Tibial nerve (tissue), 4 donors: Measurements from ENCODE around the gene DGKQ. TPM values are rescaled to one million over a fixed set of nuclear protein-coding genes. Genes with fewer than 3 reads are reported as not detected.

Experiments
- DNase-seq, 2 donors: peaks; one replicate each; pipeline ENCODE4 v3.0.0-alpha.2; 2019; ENCODE audit warnings: low spot score in 2 of 2
- H3K27ac ChIP-seq, 4 donors: fragments of 200-600 bp; sonication (generic) in 3 of 4; one replicate each; pipeline ENCODE4 v1.5.1; 2017 to 2019; ENCODE audit warnings: mild to moderate bottlenecking in 1 of 4
- H3K27me3 ChIP-seq, 2 donors: fragments of 200-600 bp; sonication (generic) in 1 of 2; one replicate each; pipeline versions ENCODE4 v1.5.1 to v1.6.0; 2017 to 2019
- H3K36me3 ChIP-seq, 3 donors: fragments of 200-600 bp; sonication (generic); one replicate each; pipeline ENCODE4 v1.5.1; 2018 to 2019
- H3K4me1 ChIP-seq, 4 donors: fragments of 200-600 bp; sonication (generic) in 3 of 4; one replicate each; pipeline ENCODE4 v1.5.1; 2017 to 2019
- H3K4me3 ChIP-seq, 4 donors: fragments of 200-600 bp; sonication (generic) in 3 of 4; one replicate each; pipeline ENCODE4 v1.5.1; 2017 to 2019; ENCODE audit warnings: mild to moderate bottlenecking in 1 of 4, moderate library complexity in 1 of 4
- H3K9me3 ChIP-seq, 4 donors: fragments of 200-600 bp; sonication (generic) in 3 of 4; one replicate each; pipeline ENCODE4 v1.5.1; 2017 to 2019
- EP300 ChIP-seq, 2 donors: sonication (generic); formaldehyde crosslinking; IDR thresholded peaks; one replicate each; pipeline ENCODE4 v1.6.1; 2017; ENCODE audit warnings: antibody characterized with exemption in 2 of 2, mild to moderate bottlenecking in 1 of 2
- POLR2A ChIP-seq, 2 donors: fragments of 450-650 bp; IDR thresholded peaks; one replicate each; pipeline ENCODE4 v1.6.1; 2017; ENCODE audit warnings: antibody characterized with exemption in 2 of 2, mild to moderate bottlenecking in 2 of 2, moderate library complexity in 2 of 2
- WGBS, 2 donors: methylation state at CpG; one replicate each; pipeline ENCODE4 v1.1.5; 2018; 5-methylcytosine and 5-hydroxymethylcytosine counted together
- total RNA-seq, 4 donors: library from RNA; depleted of rRNA; stranded (reverse); fragments of >200 nt; gene quantifications; one replicate each; pipeline ENCODE4 v1.1.0, GENCODE V29; 2016
- TF ChIP-seq, protein P1 (sequence below), 5 experiments: fragments of 200-600 bp in 3 of 5; fragments of 450-650 bp in 2 of 5; sonication (generic) in 3 of 5; IDR thresholded peaks; one replicate each; pipeline ENCODE4 v1.5.1; 2016 to 2019; ENCODE audit warnings: antibody characterized with exemption in 5 of 5, mild to moderate bottlenecking in 3 of 5, moderate library complexity in 2 of 5

Gene DGKQ
- total RNA-seq, 4 donors from 2014 or later: 9.0 to 23.4 (median 13.6) TPM

DNA sequence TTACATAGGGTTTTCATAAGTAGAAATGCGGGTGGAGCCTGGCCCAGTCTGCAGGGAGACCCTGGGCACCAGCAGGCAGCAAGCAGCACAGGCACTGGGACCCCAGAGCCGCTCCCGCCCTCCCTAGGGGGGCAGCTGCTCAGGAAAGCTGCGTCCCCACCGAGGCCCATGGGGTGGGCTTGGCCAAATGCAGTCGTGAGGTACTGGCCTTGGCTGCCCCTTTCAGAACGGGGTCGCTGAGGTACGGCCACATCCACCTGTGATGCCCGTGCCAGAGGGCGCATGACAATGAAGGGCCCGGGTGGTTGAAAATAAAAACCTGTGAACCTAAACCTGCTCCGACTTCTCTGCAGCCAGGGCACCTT, 24.5 kb downstream of the DGKQ start:
- H3K27me3 ChIP-seq: no peaks in the 10 kb centered on the region
- WGBS, 2 donors: 88% methylated on average over 12 to 13 of the region's 13 CpGs
- no peaks in the 10 kb centered on the region for H3K9me3 ChIP-seq
- TF ChIP-seq EP300 (IDR thresholded peaks at IDR 0.05) (no peak), POLR2A (IDR thresholded peaks at IDR 0.05) (no peak)
- TF ChIP-seq, protein P1, sequence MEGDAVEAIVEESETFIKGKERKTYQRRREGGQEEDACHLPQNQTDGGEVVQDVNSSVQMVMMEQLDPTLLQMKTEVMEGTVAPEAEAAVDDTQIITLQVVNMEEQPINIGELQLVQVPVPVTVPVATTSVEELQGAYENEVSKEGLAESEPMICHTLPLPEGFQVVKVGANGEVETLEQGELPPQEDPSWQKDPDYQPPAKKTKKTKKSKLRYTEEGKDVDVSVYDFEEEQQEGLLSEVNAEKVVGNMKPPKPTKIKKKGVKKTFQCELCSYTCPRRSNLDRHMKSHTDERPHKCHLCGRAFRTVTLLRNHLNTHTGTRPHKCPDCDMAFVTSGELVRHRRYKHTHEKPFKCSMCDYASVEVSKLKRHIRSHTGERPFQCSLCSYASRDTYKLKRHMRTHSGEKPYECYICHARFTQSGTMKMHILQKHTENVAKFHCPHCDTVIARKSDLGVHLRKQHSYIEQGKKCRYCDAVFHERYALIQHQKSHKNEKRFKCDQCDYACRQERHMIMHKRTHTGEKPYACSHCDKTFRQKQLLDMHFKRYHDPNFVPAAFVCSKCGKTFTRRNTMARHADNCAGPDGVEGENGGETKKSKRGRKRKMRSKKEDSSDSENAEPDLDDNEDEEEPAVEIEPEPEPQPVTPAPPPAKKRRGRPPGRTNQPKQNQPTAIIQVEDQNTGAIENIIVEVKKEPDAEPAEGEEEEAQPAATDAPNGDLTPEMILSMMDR (IDR thresholded peaks at IDR 0.05): no peak
- H3K4me3 ChIP-seq: no peak overlapping the region
- H3K27ac ChIP-seq: no peak overlapping the region
- peaks cover 0 to 56% (median 0%) of the 10 kb centered on the region in 3 donors for H3K36me3 ChIP-seq
- H3K4me1 ChIP-seq: peaks cover 0 to 15% (median 0%) of the 10 kb centered on the region in 4 donors
- no peak for DNase-seq

DNA sequence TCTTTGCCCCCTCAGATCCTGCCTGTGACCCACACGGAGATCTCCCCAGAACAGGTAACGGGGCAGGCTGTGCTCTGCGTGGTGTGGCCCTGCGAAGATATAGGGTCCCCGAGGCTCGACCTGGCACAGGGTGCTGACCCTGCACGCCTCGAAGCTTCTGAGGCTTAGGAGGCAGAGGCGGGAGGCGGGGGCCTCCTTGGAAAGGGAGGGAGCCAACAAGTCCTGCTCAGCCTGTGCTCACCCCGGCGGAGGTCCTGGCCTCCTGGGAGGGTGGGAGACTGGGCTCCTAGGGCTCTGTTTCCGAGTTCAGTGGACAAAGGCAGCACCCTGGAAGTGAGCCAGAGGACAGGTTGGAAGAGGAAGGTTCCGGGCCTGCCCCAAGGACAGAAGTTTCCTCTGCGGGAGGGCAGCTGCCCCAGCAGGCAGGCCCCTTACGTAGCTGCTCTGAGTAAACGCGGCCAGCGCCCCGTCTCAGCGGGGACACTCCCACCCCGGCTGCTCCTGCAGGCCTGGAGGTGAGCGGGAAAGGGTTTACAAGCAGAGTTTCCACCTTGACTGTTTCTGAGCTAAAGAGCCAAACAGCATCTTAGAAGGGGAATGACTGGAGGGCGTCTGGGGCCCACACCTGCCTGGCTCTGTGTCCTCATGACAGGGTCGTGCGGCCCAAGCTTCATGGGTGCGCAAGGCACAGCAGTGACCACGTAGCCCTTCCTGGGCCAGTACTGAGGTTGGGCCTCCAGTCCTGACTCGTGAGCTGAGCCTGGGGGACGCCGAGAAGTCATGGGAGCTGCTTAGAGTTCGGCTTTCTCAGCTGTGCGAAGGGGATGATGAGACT, 25.1 kb downstream of the DGKQ start:
- TF ChIP-seq, protein P1 (IDR thresholded peaks at IDR 0.05): no peak
- TF ChIP-seq EP300 (IDR thresholded peaks at IDR 0.05) (no peak), POLR2A (IDR thresholded peaks at IDR 0.05) (no peak)
- peaks cover 0 to 56% (median 0%) of the 10 kb centered on the region in 3 donors for H3K36me3 ChIP-seq
- H3K9me3 ChIP-seq: no peaks in the 10 kb centered on the region
- WGBS, 2 donors: 83% methylated on average over 23 to 31 of the region's 33 CpGs
- no peaks in the 10 kb centered on the region for H3K27me3 ChIP-seq
- H3K27ac ChIP-seq: no peak overlapping the region
- DNase-seq: no peak
- H3K4me3 ChIP-seq: no peak overlapping the region
- peaks cover 0 to 15% (median 0%) of the 10 kb centered on the region in 4 donors for H3K4me1 ChIP-seq

DNA sequence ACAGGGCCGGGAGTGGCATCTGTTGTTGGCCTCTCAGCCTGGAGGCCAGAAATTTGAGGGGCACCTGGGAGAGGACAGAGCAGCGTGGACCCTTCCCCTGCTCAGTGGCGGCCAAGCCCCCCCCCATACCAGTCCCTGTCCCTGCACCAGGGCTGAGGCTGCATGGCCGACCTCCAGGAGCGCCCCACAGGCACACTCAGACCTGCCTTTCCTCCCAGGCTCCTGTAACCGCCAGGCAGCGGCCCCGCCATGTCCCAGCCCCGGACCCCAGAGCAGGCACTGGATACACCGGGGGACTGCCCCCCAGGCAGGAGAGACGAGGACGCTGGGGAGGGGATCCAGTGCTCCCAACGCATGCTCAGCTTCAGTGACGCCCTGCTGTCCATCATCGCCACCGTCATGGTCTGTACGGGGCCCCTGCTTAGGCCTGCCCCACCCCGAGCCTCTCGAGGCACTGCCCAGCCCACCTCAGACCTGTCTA, 25.8 kb downstream of the DGKQ start:
- no peaks in the 10 kb centered on the region for H3K27me3 ChIP-seq
- H3K27ac ChIP-seq: no peak overlapping the region

DNA sequence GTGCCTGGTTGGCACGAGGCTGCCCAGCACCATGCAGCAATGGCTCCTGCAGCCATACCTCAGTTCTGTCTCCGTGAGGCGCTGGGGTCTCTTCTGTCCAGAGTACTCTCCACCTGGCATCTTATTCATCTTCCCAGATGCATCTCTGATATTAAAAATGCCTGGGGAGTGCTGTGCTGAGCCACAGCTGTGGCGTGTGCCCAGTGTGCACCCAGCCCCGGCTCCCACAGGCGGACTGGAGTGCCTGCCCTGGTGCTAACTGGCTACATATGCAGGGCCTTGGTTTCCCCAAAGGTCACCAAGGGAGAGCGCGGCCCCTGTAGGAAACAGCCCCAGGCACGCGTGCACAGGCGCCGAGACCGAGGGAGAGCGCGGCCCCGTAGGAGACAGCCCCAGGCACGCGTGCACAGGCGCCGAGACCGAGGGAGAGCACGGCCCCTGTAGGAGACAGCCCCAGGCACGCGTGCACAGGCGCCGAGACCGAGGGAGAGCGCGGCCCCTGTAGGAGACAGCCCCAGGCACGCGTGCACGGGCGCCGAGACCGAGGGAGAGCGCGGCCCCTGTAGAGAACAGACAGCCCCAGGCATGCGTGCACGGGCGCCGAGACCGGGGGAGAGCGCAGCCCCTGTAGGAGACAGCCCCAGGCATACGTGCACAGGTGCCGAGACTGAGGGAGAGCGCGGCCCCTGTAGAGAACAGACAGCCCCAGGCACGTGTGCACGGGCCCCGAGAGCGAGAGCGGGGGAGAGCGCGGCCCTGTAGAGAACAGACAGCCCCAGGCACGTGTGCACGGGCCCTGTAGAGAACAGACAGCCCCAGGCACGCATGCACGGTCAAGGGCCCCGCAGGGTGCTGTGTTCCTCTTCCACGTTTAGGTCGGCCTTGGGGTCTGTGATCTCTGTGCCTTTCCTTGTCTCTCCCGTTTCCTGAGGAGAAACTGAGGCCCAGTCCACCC, 26.6 kb downstream of the DGKQ start:
- H3K27me3 ChIP-seq: no peaks in the 10 kb centered on the region
- no peak overlapping the region for H3K27ac ChIP-seq
- no peak for DNase-seq
- no peaks in the 10 kb centered on the region for H3K9me3 ChIP-seq
- H3K36me3 ChIP-seq: peaks cover 0 to 44% (median 0%) of the 10 kb centered on the region in 3 donors
- TF ChIP-seq EP300 (IDR thresholded peaks at IDR 0.05): no peak
- no peak for TF ChIP-seq POLR2A (IDR thresholded peaks at IDR 0.05)
- TF ChIP-seq, protein P1 (IDR thresholded peaks at IDR 0.05): no peak
- H3K4me1 ChIP-seq: peaks cover 0 to 15% (median 0%) of the 10 kb centered on the region in 4 donors
- no peak overlapping the region for H3K4me3 ChIP-seq
- WGBS, 2 donors: 58 to 74% methylated on average over 55 to 59 of the region's 62 CpGs

More for the DNA sequence above, 25.8 kb downstream of the DGKQ start:
- TF ChIP-seq, protein P1 (IDR thresholded peaks at IDR 0.05): no peak
- TF ChIP-seq EP300 (IDR thresholded peaks at IDR 0.05) (no peak), POLR2A (IDR thresholded peaks at IDR 0.05) (no peak)
- Histone ChIP-seq H3K9me3 (no peaks in the 10 kb centered on the region), H3K36me3 (peaks cover 0 to 50% (median 0%) of the 10 kb centered on the region in 3 donors), H3K4me3 (no peak overlapping the region), H3K4me1 (peaks cover 0 to 15% (median 0%) of the 10 kb centered on the region in 4 donors)
- WGBS, 2 donors: 88 to 89% methylated on average over 13 to 16 of the region's 19 CpGs
- DNase-seq: no peak
